ENCODE results near the gene ARHGEF19.

GRCh38 chr1:16248603-16249516, 36.4 kb upstream of the ARHGEF19 start:
- TF ChIP-seq EZH2phosphoT487 (IDR thresholded peaks at IDR 0.05; ENCODE audit: insufficient read depth, low read depth) (no peak), EZH2 (IDR thresholded peaks at IDR 0.05; ENCODE audit: insufficient read depth, poor library complexity, severe bottlenecking) (no peak)

Measured in GM23248 (cell line).